PFSK-1 (cell line): ENCODE measurements around the gene FAS.

Experiments used
- FOXP2 ChIP-seq: optimal IDR thresholded peaks from 2 replicates; pipeline ENCODE3; 2011; ENCODE audit warnings: borderline replicate concordance, control low read depth, inconsistent platforms; ENCODE audit not compliant: insufficient read depth; ENCODE audit errors: extremely low read length, extremely low read depth
- POLR2AphosphoS5 ChIP-seq: IDR thresholded peaks from 2 replicates; pipeline ENCODE4 v1.6.1; 2012; ENCODE audit warnings: low read depth, mild to moderate bottlenecking, control low read depth, low read length, moderate library complexity
- SIN3A ChIP-seq: IDR thresholded peaks from 2 replicates; pipeline ENCODE4 v1.6.1; 2012; ENCODE audit warnings: mild to moderate bottlenecking, low read length, moderate library complexity, borderline replicate concordance; ENCODE audit not compliant: insufficient read depth
- TAF1 ChIP-seq: IDR thresholded peaks from 2 replicates; pipeline ENCODE4 v1.6.1; 2012; ENCODE audit warnings: low read length, control low read depth, borderline replicate concordance; ENCODE audit not compliant: insufficient read depth
- TF ChIP-seq, protein P1 (sequence below), 2 experiments: IDR thresholded peaks; 2 replicates each; pipeline versions ENCODE4 v1.6.1 to v1.8.0; 2011 to 2012; ENCODE audit warnings: low read depth in 2 of 2, low read length in 2 of 2, control low read depth in 1 of 2, inconsistent platforms in 1 of 2, mild to moderate bottlenecking in 1 of 2, moderate library complexity in 1 of 2; ENCODE audit not compliant: insufficient read depth in 1 of 2

Gene FAS

DNA sequence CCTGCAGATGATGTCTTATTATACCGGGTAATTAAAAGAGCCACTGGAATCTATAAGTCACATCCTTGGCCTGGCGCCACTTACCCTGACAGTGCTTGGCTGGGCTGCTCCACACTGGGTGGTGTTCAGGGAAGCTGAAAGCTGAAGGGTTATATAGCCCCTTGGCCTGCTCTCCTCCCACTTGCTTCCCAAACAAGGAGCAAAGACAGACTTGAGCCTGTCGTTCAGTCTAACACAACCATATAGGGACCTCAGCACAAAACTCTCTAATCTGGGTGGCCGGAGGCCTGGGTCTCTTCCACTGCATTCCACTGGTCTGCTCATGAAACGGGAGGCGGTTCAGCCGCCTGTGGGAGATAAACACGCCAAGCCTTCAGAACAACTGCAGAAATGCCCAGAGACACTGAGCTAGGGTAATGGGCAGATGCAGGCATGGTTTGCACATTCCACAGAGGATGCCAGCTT is 37.9 kb upstream of the FAS start, which contains the start of gene ACTA2:
Gene ACTA2, minus strand, starts transcription at position 127 of the 465 bp plus-strand sequence. CDS start 3,843 bp downstream, outside the sequence.
- TF ChIP-seq FOXP2 = no peak
- TF ChIP-seq TAF1 = no peak
- TF ChIP-seq, protein P1, sequence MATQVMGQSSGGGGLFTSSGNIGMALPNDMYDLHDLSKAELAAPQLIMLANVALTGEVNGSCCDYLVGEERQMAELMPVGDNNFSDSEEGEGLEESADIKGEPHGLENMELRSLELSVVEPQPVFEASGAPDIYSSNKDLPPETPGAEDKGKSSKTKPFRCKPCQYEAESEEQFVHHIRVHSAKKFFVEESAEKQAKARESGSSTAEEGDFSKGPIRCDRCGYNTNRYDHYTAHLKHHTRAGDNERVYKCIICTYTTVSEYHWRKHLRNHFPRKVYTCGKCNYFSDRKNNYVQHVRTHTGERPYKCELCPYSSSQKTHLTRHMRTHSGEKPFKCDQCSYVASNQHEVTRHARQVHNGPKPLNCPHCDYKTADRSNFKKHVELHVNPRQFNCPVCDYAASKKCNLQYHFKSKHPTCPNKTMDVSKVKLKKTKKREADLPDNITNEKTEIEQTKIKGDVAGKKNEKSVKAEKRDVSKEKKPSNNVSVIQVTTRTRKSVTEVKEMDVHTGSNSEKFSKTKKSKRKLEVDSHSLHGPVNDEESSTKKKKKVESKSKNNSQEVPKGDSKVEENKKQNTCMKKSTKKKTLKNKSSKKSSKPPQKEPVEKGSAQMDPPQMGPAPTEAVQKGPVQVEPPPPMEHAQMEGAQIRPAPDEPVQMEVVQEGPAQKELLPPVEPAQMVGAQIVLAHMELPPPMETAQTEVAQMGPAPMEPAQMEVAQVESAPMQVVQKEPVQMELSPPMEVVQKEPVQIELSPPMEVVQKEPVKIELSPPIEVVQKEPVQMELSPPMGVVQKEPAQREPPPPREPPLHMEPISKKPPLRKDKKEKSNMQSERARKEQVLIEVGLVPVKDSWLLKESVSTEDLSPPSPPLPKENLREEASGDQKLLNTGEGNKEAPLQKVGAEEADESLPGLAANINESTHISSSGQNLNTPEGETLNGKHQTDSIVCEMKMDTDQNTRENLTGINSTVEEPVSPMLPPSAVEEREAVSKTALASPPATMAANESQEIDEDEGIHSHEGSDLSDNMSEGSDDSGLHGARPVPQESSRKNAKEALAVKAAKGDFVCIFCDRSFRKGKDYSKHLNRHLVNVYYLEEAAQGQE (IDR thresholded peaks at IDR 0.05; ENCODE audit: insufficient read depth in 1 of 2, low read depth in 2 of 2, low read length in 2 of 2) = no peak
- no peak for TF ChIP-seq SIN3A
- no peak for TF ChIP-seq POLR2AphosphoS5

DNA sequence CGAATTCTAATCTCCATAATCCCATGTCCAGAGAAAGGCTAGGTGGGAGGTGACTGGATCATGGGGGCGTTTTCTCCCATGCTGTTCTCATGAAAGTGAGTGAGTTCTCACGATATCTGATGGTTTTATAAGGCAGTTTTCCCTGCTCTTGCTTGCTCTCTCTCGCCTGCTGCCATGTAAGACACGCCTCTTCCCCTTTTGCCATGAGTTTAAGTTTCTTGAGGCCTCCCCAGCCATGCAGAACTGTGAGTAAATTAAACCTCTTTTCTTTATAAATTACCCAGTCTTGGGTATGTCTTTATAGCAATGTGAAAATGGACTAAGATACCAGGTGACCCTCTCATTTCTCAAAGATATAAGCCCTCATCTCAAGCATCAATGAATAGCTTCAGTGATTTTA is 36.9 kb upstream of the FAS start:
- no peak for TF ChIP-seq SIN3A
- TF ChIP-seq POLR2AphosphoS5 = no peak
- TF ChIP-seq, protein P1 (IDR thresholded peaks at IDR 0.05; ENCODE audit: insufficient read depth in 1 of 2, low read depth in 2 of 2, low read length in 2 of 2) = no peak
- no peak for TF ChIP-seq FOXP2
- no peak for TF ChIP-seq TAF1

DNA sequence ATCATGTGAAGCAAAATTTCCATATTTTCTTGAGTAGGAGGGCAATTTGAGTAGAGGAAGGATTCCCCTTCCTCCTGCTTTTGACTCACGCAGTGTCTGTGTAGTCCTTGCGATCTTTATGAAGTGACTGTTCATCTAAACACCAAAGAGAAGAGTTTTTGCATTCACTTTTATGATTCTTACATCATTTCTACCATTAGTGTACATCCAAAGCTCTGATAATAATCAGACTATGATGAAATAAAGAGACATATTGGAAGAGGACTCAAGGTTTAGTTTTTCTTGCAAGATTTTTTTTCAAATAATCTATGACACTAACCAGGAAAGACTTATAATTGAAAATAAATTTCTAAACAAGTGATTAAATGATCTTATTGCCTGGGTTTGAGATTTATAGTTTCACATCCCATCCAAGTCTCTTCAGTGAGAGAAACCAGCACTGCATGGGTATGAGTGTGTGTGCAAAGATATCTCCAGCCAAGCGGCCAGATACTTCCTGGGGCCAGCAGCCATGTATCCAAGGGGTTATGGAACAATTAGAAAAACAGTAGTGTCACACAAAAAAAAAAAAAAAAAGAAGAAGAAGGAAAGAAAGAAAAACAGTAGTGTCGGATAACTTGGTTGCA is 36.0 kb upstream of the FAS start:
- TF ChIP-seq FOXP2 (no peak), TAF1 (no peak), POLR2AphosphoS5 (no peak), SIN3A (no peak)
- TF ChIP-seq, protein P1 (IDR thresholded peaks at IDR 0.05; ENCODE audit: insufficient read depth in 1 of 2, low read depth in 2 of 2, low read length in 2 of 2) = no peak

DNA sequence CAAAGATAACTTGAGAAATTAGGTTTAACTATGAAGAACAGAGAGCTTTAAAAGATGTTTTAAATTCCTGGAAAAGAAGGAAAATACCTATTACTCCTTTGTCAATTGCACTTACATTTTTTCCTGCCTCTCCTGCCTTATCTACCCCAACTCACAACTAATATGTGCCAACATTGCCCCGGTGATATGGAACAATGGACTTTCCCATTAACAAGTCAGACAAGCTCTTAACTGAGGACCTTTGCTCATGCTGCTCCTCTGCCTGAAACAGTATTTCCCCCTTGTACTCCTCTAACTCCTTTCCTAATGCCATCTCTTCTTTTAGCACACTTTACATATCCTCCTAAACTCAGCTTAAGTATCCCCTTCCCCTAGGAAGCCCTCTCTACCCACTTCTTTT is 33.2 kb upstream of the FAS start:
- no peak for TF ChIP-seq SIN3A
- TF ChIP-seq FOXP2 = no peak
- TF ChIP-seq TAF1 = no peak
- TF ChIP-seq POLR2AphosphoS5 = no peak
- TF ChIP-seq, protein P1 (IDR thresholded peaks at IDR 0.05; ENCODE audit: insufficient read depth in 1 of 2, low read depth in 2 of 2, low read length in 2 of 2) = no peak

DNA sequence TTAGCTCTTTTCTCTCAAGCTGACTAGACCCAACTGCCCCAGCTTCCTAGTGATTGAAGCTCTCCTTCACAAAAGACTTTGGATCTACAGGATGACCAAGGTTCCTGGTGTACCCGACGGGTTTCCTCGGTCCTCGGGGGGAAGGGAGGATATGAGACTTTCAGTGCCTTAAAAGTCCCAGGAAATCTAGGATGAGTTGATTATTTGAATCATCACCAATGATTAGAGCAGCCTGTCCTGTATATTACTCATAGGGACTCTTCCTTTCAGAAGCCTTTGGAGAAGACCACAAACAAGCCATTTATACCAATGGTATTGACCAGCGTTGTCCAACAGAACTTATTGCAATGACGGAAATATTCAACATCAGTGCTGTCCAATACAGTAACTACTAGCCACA is 31.9 kb upstream of the FAS start:
- TF ChIP-seq TAF1 = no peak
